Activated CD8-positive, alpha-beta T cell treated with anti-CD3 and anti-CD28 coated beads for 36 hours (primary cell): ENCODE results near the gene GPC5. TPM values are rescaled to one million over a fixed set of nuclear protein-coding genes. Genes with fewer than 3 reads are reported as not detected.

Experiments
- ATAC-seq: fragments of 200-7000 bp; cut with Tn5 transposase; one replicate; pipeline ENCODE4 v1.10.0; 2021; ENCODE audit warnings: mild to moderate bottlenecking, moderate library complexity
- CTCF ChIA-PET: fragments of 350-600 bp; sonication (Branson Sonifier 250); formaldehyde crosslinking; loops from one replicate; lab custom pipeline; 2021; ENCODE audit warnings: antibody characterized with exemption; lab: Charles Lee
- POLR2A ChIA-PET: fragments of 350-600 bp; sonication (Branson Sonifier 250); formaldehyde crosslinking; loops from one replicate; lab custom pipeline; 2021; ENCODE audit warnings: antibody characterized with exemption; lab: Charles Lee
- DNase-seq: peaks from one replicate; pipeline ENCODE4 v3.0.0-alpha.2; 2020
- H3K27ac Mint-ChIP-seq: one replicate; pipeline ENCODE4 v1.8.0; 2021; ENCODE audit warnings: mild to moderate bottlenecking, mixed read lengths
- H3K27me3 Mint-ChIP-seq: one replicate; pipeline ENCODE4 v1.8.0; 2021; ENCODE audit warnings: mixed read lengths
- H3K36me3 Mint-ChIP-seq: one replicate; pipeline ENCODE4 v1.8.0; 2021; ENCODE audit warnings: low read depth, mixed read lengths
- H3K4me1 Mint-ChIP-seq: one replicate; pipeline ENCODE4 v1.8.0; 2021; ENCODE audit warnings: low read depth, mixed read lengths
- H3K4me3 Mint-ChIP-seq: one replicate; pipeline ENCODE4 v1.8.0; 2021; ENCODE audit warnings: mild to moderate bottlenecking, moderate library complexity, mixed read lengths
- H3K9me3 Mint-ChIP-seq: one replicate; pipeline ENCODE4 v1.8.0; 2021; ENCODE audit warnings: mixed read lengths
- intact Hi-C: fragments of 100-400 bp; cut with micrococcal nuclease; formaldehyde crosslinking; loops from one replicate; pipeline ENCODE4 v1.10.0; 2022
- total RNA-seq, 2 experiments: library from RNA; stranded (reverse); gene quantifications; one replicate each; pipeline ENCODE4 v1.2.3, GENCODE V29; 2021
- TF ChIP-seq, protein P1 (sequence below): fragments of 200-600 bp; IDR thresholded peaks from one replicate; pipeline ENCODE4 v1.8.0; 2022; ENCODE audit warnings: antibody characterized with exemption, mild to moderate bottlenecking

The GPC5 gene
- total RNA-seq, 2 experiments from 2014 or later = 0.13 to 0.14 TPM

DNA sequence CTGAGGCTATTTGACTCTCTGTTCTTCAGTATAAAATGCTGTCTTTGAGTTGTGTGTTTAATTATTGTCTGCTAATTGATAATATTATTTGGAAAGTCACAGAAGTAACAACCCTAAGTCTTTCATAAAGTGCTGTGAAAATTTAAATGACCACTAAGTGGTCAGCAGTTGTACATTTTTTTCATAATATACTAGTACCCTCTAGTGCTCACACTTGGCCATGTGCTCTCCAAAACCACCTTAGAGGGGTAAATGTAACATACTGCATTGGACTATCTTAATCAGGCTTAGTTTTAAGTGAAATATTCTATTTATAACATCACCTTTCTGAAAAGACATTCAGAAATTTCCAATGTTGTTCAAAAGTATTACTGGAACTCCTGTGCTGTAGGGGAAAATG lies 745.3 kb downstream of the GPC5 start:
- no peak overlapping the region for H3K4me3 Mint-ChIP-seq
- no peaks in the 10 kb centered on the region for H3K27me3 Mint-ChIP-seq
- H3K27ac Mint-ChIP-seq = no peak overlapping the region
- intact Hi-C loops = no loop called here
- ChIA-PET CTCF (no interaction called here), POLR2A (no interaction called here)
- TF ChIP-seq, protein P1, sequence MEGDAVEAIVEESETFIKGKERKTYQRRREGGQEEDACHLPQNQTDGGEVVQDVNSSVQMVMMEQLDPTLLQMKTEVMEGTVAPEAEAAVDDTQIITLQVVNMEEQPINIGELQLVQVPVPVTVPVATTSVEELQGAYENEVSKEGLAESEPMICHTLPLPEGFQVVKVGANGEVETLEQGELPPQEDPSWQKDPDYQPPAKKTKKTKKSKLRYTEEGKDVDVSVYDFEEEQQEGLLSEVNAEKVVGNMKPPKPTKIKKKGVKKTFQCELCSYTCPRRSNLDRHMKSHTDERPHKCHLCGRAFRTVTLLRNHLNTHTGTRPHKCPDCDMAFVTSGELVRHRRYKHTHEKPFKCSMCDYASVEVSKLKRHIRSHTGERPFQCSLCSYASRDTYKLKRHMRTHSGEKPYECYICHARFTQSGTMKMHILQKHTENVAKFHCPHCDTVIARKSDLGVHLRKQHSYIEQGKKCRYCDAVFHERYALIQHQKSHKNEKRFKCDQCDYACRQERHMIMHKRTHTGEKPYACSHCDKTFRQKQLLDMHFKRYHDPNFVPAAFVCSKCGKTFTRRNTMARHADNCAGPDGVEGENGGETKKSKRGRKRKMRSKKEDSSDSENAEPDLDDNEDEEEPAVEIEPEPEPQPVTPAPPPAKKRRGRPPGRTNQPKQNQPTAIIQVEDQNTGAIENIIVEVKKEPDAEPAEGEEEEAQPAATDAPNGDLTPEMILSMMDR = no peak
- no peaks in the 10 kb centered on the region for H3K4me1 Mint-ChIP-seq
- ATAC-seq (no peak), DNase-seq (no peak)
- H3K9me3 Mint-ChIP-seq = no peaks in the 10 kb centered on the region
- no peaks in the 10 kb centered on the region for H3K36me3 Mint-ChIP-seq

DNA sequence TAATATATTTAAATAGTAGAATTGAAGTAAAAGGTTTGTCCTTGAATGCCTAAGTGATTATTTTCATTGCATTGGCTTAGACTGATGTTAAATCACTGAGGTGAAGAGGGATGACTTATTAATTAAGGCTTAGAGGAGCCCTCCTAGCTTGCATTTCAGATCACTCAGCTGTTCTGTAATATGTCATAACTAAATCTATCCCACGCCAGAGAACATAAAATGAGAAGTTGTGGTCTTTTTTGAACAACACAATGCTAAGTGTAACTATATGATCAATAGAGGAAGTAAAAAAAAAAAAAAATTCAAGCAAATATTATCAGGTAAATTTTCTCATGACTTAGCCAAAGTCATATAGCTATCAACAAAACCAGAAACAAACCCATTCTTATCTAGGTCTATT lies 752.2 kb downstream of the GPC5 start:
- DNase-seq = no peak
- intact Hi-C loops = no loop called here
- TF ChIP-seq, protein P1 = no peak
- ATAC-seq = no peak
- Mint-ChIP-seq H3K27me3 (no peaks in the 10 kb centered on the region), H3K9me3 (peaks cover 2% of the 10 kb centered on the region), H3K27ac (no peak overlapping the region), H3K4me1 (no peaks in the 10 kb centered on the region), H3K36me3 (no peaks in the 10 kb centered on the region), H3K4me3 (no peak overlapping the region)
- CTCF ChIA-PET = no interaction called here
- POLR2A ChIA-PET = no interaction called here

DNA sequence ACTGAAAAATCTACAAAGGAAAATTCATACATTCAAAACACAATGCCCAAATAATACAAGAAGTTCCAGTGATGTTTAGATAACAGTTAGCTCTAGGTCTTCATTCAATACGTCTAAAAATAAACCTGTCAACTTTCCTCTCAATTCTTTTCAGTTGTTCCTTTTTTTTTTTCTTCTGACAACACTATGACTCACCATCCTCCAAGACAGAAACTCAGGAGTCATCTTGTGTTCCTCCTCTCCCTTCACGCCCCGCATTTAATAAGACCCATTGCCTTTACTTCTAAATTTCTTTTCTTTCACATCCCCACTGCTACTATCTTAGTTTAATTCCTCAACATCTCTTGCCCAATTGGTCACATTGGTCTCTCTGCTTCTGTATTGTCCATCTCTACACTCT lies 759.9 kb downstream of the GPC5 start:
- H3K9me3 Mint-ChIP-seq = peaks cover 1% of the 10 kb centered on the region
- TF ChIP-seq, protein P1 = no peak
- no peaks in the 10 kb centered on the region for H3K27me3 Mint-ChIP-seq
- POLR2A ChIA-PET = interaction anchor here (1.1 kb wide), 1 partner anchor 9 kb away, joined by 3 read pairs; no protein-coding TSS in a partner anchor
- intact Hi-C loops = no loop called here
- DNase-seq (no peak), ATAC-seq (no peak)
- CTCF ChIA-PET = no interaction called here
- H3K4me1 Mint-ChIP-seq = no peaks in the 10 kb centered on the region
- no peak overlapping the region for H3K4me3 Mint-ChIP-seq
- H3K27ac Mint-ChIP-seq = no peak overlapping the region
- no peaks in the 10 kb centered on the region for H3K36me3 Mint-ChIP-seq

DNA sequence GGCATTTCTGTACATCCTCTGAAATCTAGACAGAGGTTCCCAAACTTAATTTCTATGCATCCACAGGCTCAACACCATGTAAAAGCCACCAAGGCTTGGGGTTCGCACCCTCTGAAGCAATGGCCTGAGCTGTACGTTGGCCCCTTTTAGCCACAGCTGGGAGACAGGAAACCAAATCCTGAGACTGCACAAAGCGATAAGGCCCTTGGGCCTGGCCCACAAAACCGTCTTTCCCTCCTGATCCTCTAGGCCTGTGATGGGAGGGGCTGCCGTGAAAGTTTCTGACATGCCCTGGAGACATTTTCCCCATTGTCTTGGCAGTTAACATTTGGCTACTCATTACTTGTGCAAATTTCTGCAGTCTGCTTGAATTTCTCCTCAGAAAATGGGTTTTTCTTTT lies 766.4 kb downstream of the GPC5 start:
- no peak overlapping the region for H3K27ac Mint-ChIP-seq
- DNase-seq (no peak), ATAC-seq (no peak)
- no peaks in the 10 kb centered on the region for H3K27me3 Mint-ChIP-seq
- CTCF ChIA-PET = no interaction called here
- POLR2A ChIA-PET = no interaction called here
- intact Hi-C loops = no loop called here
- H3K9me3 Mint-ChIP-seq = peaks cover 1% of the 10 kb centered on the region
- H3K36me3 Mint-ChIP-seq = no peaks in the 10 kb centered on the region
- H3K4me1 Mint-ChIP-seq = no peaks in the 10 kb centered on the region
- H3K4me3 Mint-ChIP-seq = no peak overlapping the region
- TF ChIP-seq, protein P1 = no peak

DNA sequence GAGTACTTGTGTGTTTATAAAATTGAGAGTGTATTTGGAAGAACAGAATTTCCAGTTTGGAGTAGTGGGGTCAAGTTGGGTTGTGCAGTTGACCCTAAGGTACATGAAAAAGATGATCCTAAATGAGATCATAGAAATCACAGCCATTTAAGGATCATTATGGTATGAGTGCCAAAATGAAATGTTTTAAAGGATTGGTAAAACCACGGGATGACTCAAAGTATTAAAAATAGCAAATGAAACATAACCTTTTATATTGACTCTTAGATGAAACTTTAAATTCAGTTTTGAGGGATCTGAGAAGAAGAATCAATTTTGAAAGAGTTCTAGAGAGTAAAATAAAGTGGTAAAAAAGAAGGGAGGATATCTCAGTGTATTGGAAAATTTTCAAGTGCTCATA lies 773.8 kb downstream of the GPC5 start:
- intact Hi-C loops = no loop called here
- no peak for ATAC-seq
- no peaks in the 10 kb centered on the region for H3K9me3 Mint-ChIP-seq
- H3K4me1 Mint-ChIP-seq = no peaks in the 10 kb centered on the region
- TF ChIP-seq, protein P1 = no peak
- ChIA-PET POLR2A (no interaction called here), CTCF (no interaction called here)
- no peaks in the 10 kb centered on the region for H3K36me3 Mint-ChIP-seq
- H3K27ac Mint-ChIP-seq = no peak overlapping the region
- H3K4me3 Mint-ChIP-seq = no peak overlapping the region
- no peak for DNase-seq
- H3K27me3 Mint-ChIP-seq = no peaks in the 10 kb centered on the region
